Measurements from ENCODE around the gene RGS7BP.

RGS7BP gene
- total RNA-seq: 0 reads per million in 2 experiments

DNA sequence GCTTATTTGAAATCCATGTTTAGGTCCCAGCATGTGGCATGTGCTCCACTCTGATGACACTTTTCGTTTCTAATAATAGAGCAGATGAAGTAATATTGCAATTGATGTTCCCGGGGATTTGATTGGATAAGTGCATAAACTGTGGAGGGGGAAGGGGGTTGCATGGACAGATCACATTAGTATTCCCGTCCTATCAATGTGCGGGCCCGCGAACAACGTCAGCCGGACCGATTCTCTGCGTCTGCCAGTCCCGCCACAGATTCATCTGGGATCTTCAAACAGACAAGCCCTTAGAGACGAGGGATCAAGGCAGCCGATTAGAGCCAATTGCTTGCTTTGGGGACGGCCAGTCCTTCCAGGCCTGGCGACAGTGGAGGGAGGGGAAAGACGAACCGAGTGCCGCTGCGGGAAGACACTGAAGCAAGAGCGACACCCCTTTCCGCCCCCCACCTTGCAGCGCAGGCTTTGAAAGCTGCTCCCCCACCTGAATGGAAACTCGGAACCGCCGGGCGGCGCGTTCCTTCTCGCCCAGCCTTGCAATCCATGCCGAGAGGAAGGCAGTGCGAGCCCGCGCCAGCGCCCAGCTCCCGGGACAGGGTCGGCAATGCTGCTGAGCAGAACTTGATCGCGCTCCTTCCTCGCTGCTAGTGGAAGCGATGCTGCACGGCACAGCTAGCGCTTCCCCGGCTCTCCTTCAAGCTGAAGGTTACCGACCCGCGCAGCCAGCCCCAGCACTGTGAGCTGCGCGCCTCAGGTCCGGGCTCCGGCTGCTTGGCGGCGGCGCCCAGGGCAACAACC, at the start of gene RGS7BP:
RGS7BP (plus strand) TSS at position 247 of the 798 bp plus-strand sequence. CDS start 610 bp downstream, outside the sequence.
- no peak for DNase-seq (ENCODE audit: low read depth)

DNA sequence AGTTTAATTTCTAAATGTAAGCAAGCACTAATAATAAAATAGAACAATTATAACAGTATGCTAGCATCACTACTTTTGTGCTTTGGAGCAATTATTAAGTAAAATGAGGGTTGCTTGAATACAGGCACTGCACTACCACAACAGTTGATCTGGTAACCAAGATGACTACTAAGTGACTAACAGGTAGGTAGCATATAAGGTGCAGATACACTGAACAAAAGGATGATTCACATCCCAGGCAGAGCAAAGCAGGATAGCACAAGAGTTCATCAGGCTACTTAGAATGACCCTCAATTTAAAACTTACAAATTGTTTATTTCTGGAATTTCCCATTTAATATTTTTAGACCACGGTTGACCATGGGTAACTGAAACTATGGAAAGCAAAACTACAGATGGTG, 48.0 kb upstream of the RGS7BP start:
- no peak for DNase-seq (ENCODE audit: low read depth)

DNA sequence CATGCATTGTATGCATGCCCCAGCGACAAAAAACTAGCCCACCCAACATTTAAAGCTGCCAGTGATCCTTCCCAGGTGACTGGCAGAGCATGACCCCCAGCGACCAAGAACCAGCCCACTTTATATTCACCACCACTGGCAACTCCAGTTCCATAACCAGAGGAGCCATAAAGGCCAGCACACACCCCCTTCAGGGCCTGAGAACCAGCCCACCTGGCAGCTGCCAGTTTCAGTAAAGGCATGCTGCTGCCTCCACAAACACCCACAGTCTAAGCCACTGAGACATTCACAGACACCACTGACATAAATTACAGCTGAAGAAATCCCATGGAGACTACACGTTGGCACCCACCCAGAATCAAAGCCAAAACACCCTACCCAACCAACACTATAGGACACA, 46.9 kb upstream of the RGS7BP start:
- no peak for DNase-seq (ENCODE audit: low read depth)

DNA sequence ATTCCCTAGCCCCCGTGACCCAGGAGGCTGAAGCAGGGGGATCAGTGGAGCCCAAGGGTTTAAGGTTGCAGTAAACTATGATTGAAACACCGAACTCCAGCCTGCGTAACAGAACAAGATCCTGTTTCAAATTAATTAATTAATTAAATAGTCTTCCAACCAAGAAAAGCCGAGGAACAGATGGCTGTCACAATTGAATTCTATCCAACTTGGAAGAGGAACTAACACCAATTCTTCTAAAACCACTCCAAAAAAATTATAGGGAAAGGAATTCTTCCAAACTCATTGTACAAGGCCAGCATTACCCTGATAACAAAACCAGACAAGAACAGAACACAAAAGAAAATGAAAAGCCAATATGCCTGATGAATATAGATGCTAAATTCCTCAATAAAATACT, 43.4 kb upstream of the RGS7BP start:
- no peak for DNase-seq (ENCODE audit: low read depth)

DNA sequence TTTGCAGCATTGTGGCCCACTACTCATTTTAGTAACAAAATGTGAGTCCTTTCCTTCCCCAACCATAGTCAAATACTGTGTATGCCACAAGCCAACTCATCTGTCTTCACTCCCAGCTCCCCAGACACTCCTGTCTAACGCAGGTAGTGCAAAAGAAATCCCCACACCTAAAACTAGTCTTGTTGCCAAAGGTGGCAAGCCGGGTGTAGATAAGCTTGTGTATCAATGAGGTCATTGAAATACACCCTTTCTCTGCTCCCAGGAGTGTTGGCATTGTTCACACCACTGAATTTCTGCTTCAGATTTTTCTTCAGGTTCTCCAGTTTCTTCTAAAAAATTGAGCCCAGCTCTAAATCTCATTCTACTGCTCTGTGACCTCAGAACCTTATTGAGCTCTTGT, 19.7 kb upstream of the RGS7BP start:
- DNase-seq (ENCODE audit: low read depth): no peak

DNA sequence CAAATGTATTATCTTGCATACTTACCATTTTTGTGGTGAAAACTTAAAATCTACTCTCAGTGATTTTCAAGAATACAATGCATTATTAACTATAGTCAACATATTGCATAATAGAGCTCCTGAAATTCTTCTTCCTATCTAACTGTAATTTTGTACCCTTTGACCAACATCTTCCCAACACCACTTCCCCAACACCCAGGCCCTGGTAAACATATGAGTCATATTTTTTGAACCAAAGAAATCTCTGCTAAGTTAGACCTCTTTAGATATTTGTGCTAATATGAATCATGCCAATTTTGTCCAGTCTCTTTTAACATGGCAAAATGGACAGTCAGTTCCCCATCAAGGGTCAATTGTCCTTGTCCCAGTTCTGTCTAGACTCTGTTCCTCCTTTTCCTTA, 18.5 kb upstream of the RGS7BP start:
- DNase-seq (ENCODE audit: low read depth): no peak

DNA sequence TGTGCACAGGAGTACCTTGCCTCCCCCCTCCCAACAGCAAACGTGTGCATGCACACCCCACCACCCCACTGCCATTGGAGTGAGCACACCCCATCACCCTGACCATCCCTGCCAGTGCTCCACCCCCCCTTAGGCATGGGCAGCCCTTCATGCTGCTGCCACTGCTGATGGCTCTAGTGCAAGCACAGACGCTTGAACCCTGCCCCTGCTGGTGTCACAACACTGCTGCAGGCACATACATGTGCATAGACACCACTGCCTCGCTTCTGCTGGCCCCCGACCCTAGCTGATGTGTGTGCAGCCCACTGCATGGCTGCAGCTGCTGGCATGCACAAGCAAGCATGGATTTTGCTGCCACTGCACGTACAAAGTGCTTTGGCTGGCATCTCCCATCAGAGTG, 16.0 kb upstream of the RGS7BP start:
- DNase-seq (ENCODE audit: low read depth): no peak

DNA sequence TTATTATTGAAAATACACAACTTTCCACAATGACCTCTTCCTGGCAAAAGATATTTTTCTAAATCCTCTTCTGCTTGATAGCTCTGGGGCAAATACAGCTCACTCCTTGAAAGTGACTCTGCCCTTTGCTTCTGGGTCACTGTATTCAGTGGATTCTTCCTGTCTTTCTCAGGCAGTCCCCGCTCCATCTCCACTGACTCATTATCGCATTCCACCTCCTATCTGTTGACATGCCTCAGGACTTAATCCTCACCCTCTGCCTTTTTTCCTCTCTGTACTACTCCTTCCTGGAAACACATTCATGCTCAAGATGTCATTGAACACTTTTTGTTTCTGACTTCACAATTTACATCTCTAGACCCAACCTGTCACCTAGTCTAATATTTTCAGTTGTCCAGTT, 8.4 kb upstream of the RGS7BP start:
- DNase-seq (ENCODE audit: low read depth): no peak

DNA sequence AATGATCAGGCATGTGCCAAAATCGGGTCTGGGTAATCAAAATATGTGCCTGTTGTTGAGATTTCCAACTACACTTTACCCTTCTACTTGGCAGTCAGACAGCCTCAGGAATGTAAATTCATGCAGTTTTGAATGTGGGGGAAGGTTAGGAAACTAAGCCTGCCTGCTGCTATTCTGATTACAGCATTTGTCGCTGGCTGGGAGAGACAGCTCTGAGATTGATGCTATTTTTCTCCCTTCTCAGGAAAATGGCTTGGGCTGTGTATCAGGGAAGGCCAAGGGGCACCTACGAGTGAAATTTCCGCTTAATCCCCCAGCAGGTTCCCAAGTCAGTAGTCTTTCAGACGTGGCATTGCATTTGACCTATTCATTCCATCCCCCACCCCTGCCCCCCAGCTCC, 3.6 kb upstream of the RGS7BP start:
- no peak for DNase-seq (ENCODE audit: low read depth)

DNA sequence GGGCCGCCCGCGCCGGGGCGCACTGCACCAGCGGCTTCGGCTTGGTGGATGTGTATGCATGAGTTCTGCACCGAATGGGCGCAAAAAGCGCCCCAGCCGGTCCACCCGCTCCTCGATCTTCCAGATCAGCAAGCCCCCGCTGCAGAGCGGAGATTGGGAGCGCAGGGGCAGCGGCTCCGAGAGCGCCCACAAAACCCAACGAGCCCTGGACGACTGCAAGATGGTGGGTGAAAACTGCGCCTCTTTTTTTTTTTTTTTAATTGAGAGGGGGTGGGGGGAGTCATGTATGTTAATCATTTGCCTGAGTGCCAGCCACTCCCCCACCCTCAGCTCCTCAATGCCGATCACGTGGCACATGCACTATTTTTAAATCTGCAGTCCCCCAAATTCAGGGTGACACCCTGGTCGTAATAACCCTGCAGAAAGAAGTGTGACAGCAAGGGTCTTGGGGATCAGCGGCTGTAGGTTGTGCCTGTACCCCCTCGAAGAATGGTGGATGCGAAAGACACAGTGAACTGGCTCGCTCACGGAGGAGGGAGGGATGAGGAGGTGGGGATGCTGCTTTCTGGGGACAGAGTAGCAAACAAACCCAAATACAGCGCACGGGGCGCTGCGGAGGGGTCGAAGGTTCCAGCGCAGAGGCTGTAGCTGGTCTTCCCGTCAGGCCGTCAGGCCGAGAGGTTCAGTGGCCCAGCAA, 900 bp downstream of the RGS7BP start:
- DNase-seq (ENCODE audit: low read depth): no peak

DNA sequence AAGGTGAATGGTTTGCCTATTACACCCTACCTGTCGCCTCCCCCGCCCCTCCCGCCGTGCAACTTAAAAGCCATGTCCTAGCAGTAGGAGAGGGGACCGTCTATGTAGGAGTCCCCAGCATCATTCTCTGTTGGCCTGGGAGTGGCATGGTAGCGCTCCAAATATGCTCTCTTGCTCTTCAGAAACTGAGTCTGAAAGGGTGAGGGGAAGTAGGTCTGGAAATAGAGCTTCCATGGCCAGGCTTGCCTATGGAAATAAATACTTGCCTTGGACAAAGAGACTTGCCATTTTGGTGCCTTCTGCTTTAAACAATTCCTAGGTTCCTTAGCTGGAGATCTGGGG, 1.4 kb downstream of the RGS7BP start:
- DNase-seq (ENCODE audit: low read depth): no peak

DNA sequence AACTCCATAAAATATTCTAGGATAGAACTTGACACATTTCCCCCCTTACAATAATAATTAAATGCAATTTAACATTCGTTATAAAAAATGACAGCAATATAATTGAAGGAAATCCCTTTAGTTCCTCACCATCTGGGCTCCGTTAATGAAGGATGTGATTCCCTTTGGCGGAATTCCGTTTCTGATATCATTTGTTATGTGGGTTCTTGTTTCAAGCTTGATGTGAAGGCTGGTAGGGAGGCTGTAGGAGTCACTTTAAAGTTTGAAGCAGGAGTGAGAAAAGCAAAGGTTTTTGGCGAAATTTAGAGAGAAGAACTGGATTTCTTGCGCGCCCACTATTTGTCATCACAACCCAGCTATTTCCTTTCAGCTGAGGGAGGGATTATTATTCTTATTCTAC, 4.0 kb downstream of the RGS7BP start:
- no peak for DNase-seq (ENCODE audit: low read depth)

DNA sequence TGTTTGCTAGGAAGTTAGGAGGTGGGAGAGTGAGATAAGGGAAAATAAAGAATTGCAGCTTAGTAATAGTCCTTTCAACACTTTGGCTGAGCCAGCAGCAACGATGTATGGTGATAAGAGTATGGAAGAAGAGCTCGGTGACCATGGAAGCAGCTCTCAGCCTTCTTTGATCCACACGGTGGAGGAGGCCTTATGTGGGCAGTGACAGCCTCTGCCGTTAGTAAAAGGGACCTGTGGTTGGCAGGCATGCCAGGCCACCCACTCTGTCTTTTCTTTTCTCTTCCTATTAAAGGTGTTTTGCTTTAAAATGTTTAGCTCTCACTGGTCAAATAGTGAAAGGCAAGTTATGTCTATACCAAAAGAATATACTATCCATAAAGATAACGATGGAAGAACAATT, 7.7 kb downstream of the RGS7BP start:
- DNase-seq (ENCODE audit: low read depth): no peak

DNA sequence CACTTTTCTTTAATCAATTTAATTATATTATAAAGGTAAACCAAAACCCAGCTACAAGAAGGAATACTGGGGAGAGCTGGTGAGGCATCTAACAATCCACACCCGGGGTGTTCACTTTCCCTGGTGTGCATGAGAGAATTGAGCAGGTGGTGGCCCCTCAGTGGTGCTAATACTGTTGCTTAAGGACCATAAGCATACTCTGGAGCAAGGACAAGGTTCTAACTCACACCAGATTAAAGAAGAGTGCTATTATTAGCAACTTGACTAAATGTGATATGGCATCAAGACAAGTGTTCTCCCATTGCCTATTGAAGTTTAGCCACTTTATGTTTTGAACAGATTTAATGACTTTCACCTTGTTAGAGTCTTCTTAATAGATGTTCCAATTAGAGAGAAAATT, 8.8 kb downstream of the RGS7BP start:
- no peak for DNase-seq (ENCODE audit: low read depth)

DNA sequence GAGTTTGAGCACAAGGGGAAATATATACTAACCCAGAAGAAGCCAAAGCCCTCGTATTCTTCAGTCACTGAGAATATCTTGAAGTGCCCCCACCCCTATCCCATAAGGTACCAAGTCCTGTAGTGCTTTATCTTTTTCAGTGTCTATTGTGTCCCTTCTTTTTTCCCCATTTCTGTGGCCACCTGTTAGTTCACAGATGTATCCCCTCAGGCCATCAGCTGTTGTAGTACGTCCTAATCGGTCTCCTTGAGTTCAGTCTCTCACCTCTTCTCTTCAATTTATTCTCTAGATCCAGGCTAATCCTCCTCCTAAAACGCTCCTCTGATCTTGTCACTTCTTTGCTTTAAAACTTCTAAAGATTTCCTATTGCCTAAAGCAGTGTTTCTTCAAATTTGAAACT, 10.4 kb downstream of the RGS7BP start:
- no peak for DNase-seq (ENCODE audit: low read depth)

DNA sequence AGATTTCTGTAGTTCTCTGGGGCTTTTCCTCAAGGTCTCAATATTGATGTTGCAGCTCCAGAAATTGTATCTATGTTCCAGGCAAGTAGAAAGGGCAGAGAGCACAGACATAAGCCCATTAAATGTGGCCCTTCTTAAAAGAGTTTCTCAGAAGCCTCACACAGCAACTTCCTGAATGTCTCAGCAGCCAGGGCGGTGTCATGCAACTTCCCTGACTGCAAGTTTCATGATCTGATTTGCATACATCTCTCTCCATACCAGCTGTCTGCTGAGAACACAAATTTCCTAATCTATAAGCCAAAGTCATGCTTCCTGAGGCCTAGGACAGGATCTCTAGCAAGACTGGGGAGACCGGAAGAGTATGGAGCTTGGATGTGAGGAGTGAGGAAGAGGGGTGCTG, 13.0 kb downstream of the RGS7BP start:
- DNase-seq (ENCODE audit: low read depth): no peak

DNA sequence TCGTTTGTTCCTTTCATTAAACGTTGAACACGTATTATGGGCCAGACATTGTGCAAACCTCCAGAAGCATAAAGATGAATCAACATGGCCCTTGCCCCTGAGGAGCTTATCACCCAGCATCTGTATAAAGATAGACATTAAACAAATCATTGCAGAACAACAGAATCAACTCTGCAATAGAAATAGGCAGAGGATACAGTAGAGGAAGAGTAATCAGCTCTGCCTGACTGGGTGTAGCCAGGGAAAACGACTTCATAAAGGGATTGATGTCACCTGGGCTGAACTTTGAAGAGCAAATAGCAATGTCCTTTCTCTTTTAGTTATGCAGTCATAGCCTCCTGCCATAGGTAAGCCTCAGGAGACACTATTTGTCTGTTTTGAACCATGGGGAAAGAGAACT, 13.4 kb downstream of the RGS7BP start:
- no peak for DNase-seq (ENCODE audit: low read depth)

DNA sequence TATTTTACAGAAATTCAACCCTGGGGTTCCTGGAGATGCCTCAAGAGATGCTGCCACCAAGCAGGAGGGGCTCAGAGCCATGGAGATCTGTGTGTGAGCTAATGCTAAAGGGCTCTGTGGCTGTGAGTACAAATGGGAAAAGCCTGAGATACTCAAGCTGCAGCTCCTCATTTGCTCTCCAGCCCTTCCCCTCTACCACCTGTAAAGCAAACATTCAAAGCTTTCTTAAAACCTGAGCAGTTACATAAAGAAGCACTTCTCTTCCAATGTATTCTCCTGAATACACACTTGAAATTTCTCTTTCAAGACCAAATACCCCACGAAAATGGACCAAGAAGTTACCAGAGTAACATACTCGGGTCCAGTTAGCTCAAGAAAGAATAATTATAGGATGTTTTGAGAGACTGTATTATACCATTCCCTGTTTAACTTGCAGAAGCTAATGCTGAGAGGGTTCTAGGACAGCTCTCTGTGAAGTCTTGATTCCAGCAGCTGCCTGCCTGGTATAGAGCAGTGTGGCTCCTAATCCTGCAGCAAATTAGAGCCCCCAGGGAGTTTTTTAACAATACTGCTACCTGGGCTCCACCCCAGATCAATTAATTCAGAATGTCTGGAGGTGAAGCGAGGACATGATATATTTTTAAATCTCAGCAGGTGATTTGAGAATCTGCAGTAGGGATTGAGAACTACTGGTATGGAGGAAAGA, 21.1 kb downstream of the RGS7BP start:
- DNase-seq (ENCODE audit: low read depth): no peak

DNA sequence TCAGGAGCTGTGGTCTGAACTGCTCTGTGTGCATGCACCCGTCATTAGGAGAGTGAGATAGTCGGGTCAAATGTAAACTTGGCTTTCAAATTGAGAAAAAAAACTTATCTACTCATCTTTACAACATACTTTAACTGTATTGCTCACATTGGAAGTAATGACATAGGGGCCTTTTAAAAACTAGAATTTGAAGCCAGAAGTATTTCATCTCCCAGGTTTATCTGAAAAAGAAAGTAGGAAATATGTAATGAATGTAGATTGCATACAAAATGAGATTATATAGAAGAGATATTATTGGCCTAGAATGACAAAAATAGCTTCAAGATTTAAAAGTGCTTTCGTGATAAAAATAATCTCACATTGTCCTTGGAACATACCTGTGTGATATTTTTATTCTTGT, 24.3 kb downstream of the RGS7BP start:
- DNase-seq (ENCODE audit: low read depth): no peak

DNA sequence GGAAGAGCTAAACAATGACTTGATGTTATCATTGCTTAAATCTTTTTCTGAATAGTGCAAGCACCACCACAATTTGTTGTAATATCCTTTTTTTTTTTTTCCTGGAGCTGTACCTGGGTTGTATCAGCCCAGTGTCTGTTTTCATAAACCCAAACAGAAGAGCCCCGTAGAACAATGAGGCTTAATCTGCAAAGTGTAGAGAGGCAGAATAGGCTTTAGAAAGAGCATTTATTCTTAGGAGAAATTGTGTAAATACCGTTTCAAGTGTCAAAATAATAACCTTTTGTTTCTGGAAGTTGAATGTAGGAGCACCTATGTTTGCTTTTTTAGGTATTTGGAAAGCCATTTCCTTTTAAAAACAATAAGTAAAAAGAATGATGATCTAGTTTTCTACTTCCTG, 26.4 kb downstream of the RGS7BP start:
- no peak for DNase-seq (ENCODE audit: low read depth)

DNA sequence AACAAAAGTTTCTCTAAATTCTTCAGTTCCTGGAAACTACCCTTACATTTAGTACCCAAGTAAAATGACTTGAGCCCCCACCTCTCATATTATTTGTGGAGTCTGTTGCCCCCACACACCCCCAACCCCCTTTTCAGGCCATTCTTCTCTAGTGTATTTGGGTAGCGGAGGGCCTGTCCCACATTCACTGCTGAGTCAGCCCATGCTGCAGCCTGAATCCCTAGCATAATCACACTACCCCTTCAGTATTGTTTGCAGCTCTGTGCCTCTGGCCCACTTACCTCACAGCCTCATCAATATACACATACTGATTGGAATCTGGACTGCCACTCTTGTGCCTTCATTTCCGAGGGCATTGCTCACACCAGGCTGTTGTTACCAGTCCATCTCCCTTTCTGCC, 26.8 kb downstream of the RGS7BP start:
- no peak for DNase-seq (ENCODE audit: low read depth)

DNA sequence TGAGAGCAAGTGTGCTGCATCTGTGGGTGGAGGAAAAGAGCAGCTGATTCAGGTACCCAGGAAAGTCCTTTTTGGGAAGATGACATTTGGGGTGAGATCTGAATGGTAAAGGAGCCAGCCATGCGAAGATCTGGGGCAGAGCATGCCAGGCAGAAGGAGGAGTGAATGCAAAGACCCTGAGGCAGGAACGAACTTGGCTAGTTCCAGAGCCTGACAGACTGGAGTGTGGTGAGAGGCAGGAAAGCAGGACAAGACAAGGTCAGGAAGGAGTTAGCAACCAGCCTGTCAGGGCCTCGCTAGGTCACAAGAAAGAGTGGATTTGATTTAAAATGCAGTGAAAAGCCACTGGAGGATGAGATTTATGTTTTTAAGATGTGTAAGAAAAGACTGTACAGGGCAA, 28.2 kb downstream of the RGS7BP start:
- DNase-seq (ENCODE audit: low read depth): no peak

DNA sequence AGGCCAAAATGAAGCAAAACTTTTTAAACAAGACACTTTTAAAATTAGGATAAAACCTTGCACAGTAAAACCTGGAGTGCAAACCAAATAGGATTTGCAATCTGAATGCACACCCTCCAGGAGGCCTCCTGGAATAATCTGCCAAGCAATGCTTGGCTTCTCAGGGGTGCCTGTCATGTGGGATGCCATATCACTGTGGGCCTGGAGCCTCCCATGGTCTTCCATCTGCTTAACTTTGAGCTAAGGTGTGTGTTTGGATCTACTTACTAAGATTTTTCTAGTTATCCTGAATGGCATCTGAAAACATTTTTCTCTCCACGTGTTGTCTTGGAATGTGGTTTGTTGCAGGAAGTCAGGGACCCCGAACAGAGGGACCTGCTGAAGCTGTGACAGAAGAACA, 52.1 kb downstream of the RGS7BP start:
- DNase-seq (ENCODE audit: low read depth): no peak
